DLD1 (cell line): ENCODE results near the gene SLC5A5.
"Not testable (repeated sequence)": the region's sequence is repeated elsewhere in the genome, so short reads cannot be mapped to it uniquely, and the experiment has no call there.

Source experiments
- in situ Hi-C: cut with HindIII; loops from 2 replicates; pipeline ENCODE4 v1.10.0; 2017; ENCODE audit warnings: low sequenced_read_pairs

SLC5A5 gene

GRCh38 chr19:17915940-17916593, 44.3 kb downstream of the SLC5A5 start:
- in situ Hi-C loops: no loop called here

DNA sequence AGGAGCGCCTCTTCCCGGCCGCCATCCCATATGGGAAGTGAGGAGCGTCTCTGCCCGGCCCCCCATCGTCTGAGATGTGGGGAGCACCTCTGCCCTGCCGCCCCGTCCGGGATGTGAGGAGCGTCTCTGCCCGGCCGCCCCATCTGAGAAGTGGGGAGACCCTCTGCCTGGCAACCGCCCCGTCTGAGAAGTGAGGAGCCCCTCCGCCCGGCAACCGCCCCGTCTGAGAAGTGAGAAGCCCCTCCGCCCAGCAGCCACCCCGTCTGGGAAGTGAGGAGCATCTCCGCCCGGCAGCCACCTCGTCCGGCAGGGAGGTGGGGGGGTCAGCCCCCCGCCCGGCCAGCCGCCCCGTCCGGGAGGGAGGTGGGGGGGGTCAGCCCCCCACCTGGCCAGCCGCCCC, 46.4 kb downstream of the SLC5A5 start:
- in situ Hi-C loops: not testable (repeated sequence)

GRCh38 chr19:17919122-17919521, 47.4 kb downstream of the SLC5A5 start:
- in situ Hi-C loops: not testable (repeated sequence)

DNA sequence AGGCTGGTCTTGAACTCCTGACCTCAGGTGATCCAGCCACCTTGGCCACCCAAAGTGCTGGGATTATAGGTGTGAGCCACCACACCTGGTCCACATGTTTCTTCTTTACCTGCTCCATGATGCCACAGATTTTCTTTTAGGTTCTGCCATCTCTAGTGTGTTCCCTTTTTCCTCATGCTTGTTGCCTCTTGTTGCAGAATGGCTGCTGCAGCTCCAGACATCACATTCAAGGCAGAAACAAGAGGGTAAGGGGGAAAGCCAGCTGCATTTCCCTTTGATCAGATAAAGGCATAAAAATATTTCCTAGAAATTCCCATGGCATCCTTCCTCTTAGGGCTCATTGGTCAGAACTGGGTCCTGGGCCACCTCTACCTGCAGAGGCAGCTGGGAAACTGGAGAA, 48.8 kb downstream of the SLC5A5 start:
- in situ Hi-C loops: no loop called here

- in situ Hi-C loops: no loop called here
Measured at GRCh38 chr19:17922138-17922537, 50.4 kb downstream of the SLC5A5 start.

GRCh38 chr19:17926044-17926443, 54.3 kb downstream of the SLC5A5 start:
- in situ Hi-C loops: no loop called here

DNA sequence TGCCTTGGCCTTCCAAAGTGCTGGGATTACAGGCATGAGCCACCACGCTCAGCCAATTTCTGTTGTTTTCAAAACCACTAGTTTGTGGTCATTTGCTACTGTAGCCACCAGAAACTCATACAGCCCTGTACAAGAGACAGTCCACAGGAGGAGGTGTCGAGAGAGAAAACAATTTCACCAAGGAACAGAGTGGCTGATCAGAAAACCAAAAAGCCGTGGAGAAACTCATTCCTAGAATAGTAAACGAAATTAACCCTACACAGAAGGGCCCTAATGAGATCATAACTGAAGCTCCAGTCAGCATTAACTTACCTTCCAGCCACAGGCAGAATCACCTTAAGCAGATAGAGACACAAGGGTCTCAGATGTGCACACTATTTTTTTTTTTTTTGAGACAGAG, 57.3 kb downstream of the SLC5A5 start:
- in situ Hi-C loops: no loop called here

DNA sequence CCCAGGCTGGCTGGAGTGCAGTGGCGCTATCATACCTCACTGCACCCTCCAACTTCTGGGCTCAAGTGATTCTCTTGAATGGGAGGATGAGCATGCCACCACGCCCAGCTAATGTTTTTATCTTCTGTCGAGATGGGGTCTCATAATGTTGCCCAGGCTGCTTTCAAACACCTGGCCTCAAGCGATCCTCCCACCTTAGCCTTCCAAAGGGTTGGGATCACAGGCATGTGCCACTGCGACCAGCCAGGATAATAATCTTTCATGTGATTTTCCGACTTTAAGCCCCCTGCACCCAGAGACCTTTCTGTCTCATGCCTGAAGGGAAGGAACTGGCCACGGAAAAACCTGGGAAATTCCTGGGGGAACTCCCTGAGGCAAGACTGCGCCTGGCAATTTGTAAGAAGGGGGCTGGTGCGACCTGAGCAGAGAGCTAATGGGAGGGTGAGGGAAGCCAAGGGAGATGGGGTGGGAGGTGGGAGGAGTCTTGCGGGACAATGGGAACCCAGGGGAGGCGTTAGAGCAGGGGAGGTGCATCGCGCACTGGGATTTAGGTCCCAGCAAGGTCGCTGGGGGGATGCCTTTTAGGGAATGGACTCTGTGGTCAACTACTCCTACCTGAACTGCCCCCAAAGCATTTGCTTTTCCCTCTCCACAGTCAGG, 59.9 kb downstream of the SLC5A5 start:
- in situ Hi-C loops: no loop called here

GRCh38 chr19:17932485-17933338, 61.0 kb downstream of the SLC5A5 start, which contains the start of gene CCDC124:
TSS of gene CCDC124 (plus strand) at chr19:17933015. CDS start at chr19:17936421, 3,406 bp downstream.
- in situ Hi-C loops: no loop called here

DNA sequence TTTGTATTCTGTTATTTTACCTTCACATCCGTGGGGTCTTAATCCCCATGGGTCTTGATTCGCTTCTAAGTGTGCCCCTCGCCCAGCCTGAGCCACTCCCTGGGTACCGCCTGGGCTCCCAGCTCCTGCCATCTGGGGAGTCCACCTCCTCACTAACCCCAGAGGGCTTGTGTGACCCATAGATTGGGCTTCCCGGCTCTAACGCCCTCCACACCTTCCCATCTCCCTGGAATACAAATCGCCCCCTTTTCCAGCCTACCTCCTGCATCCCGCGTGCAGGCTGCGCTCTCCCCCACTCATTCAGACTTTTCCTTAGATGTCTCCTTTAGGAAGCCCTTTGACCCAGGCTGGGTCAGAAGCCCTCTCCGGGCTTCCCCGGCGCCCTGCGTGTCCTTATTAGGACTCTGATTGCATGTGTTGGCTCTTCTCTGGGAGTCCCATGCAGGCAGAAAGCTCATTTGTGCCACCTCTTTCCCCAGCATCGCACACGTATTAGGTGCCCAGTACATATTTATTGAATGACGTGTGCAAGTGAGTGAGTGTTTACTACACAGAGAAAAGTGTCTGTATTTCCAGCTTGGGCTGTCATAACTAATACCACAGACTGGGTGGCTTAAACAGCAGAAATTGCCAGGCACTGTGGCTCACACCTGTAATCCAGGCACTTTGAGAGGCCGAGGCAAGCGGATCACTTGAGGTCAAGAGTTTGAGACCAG, 61.8 kb downstream of the SLC5A5 start:
- in situ Hi-C loops: no loop called here

DNA sequence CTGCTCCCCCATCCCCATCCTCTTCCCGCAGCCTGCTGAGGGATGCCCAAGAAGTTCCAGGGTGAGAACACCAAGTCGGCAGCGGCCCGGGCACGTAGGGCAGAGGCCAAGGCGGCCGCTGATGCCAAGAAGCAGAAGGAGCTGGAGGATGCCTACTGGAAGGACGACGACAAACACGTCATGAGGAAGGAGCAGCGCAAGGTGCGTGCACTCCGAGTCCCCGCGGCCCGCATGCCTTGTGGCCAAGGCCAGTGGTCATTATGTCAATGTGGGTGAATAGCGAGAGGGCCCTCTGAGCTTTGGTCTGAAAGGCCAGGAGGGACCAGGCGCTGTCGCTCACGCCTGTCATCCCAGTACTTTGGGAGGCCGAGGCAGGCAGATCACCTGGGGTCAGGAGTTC, 64.6 kb downstream of the SLC5A5 start:
- in situ Hi-C loops: no loop called here

- in situ Hi-C loops: no loop called here
Measured at GRCh38 chr19:17937371-17937900, 65.7 kb downstream of the SLC5A5 start.

DNA sequence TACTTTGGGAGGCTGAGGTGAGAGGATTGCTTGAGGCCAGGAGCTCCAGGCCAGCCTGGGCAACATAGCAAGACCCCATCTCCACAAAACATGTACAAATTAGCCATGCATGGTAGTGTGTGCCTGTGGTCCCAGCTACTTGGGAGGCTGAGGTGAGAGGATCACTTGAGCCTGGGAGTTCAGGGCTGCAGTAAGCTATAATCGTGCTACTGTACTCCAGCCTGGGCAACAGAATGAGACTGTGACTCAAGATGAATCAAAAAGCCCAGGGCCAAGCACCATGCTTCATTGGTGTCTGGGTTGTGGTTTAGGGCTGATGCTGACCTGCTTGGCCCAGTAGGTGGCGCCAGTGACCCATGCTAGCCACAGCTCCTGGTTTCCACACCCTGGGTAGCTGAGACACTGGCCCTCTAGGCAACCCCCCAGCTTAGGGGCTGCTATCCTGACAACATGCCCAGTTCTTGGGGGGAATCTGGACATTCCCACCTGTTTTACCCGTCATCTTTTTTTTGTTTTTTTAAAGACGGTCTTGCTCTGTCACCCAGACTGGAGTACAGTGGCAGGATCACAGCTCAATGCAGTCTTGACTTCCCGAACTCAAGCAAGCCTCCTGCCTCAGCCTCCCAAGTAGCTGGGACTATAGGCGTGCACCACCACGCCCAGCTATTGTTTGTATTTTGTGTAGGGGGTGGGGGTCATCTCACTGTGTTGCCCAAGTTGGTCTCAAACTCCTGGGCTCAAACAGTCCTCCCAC, 66.5 kb downstream of the SLC5A5 start:
- in situ Hi-C loops: no loop called here

GRCh38 chr19:17942181-17942580, 70.4 kb downstream of the SLC5A5 start:
- in situ Hi-C loops: no loop called here

- in situ Hi-C loops: no loop called here
Measured at GRCh38 chr19:17942582-17943273, 71.0 kb downstream of the SLC5A5 start.

GRCh38 chr19:17943274-17944221, 71.8 kb downstream of the SLC5A5 start:
- in situ Hi-C loops: no loop called here

- in situ Hi-C loops: no loop called here
Measured at GRCh38 chr19:17944301-17944700, 72.6 kb downstream of the SLC5A5 start.
